Measurements from ENCODE around the gene ADAM12. TPM values are rescaled to one million over a fixed set of nuclear protein-coding genes. Genes with fewer than 3 reads are reported as not detected.

The ADAM12 gene
- total RNA-seq, 1 donor from 2014 or later = 18.4 TPM

GRCh38 chr10:125989791-125990190 is 398.5 kb downstream of the ADAM12 start:
- Mint-ChIP-seq H3K9me3 (ENCODE audit: unreplicated experiment) (peaks cover 2% of the 10 kb centered on the region), H3K27ac (ENCODE audit: unreplicated experiment) (no peak overlapping the region), H3K4me1 (ENCODE audit: low read depth, unreplicated experiment) (no peaks in the 10 kb centered on the region), H3K27me3 (ENCODE audit: unreplicated experiment) (no peaks in the 10 kb centered on the region), H3K4me3 (ENCODE audit: unreplicated experiment) (no peak overlapping the region), H3K36me3 (ENCODE audit: unreplicated experiment) (no peaks in the 10 kb centered on the region)
- TF ChIP-seq, protein P1, sequence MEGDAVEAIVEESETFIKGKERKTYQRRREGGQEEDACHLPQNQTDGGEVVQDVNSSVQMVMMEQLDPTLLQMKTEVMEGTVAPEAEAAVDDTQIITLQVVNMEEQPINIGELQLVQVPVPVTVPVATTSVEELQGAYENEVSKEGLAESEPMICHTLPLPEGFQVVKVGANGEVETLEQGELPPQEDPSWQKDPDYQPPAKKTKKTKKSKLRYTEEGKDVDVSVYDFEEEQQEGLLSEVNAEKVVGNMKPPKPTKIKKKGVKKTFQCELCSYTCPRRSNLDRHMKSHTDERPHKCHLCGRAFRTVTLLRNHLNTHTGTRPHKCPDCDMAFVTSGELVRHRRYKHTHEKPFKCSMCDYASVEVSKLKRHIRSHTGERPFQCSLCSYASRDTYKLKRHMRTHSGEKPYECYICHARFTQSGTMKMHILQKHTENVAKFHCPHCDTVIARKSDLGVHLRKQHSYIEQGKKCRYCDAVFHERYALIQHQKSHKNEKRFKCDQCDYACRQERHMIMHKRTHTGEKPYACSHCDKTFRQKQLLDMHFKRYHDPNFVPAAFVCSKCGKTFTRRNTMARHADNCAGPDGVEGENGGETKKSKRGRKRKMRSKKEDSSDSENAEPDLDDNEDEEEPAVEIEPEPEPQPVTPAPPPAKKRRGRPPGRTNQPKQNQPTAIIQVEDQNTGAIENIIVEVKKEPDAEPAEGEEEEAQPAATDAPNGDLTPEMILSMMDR (IDR thresholded peaks at IDR 0.05; ENCODE audit: partially characterized antibody, unreplicated experiment) = no peak
- no peak for DNase-seq

GRCh38 chr10:125985557-125986240 is 402.6 kb downstream of the ADAM12 start:
- Mint-ChIP-seq H3K36me3 (ENCODE audit: unreplicated experiment) (no peaks in the 10 kb centered on the region), H3K27ac (ENCODE audit: unreplicated experiment) (no peak overlapping the region), H3K4me3 (ENCODE audit: unreplicated experiment) (no peak overlapping the region), H3K27me3 (ENCODE audit: unreplicated experiment) (no peaks in the 10 kb centered on the region), H3K9me3 (ENCODE audit: unreplicated experiment) (peaks cover 2% of the 10 kb centered on the region), H3K4me1 (ENCODE audit: low read depth, unreplicated experiment) (peaks cover 12% of the 10 kb centered on the region)
- TF ChIP-seq, protein P1 (IDR thresholded peaks at IDR 0.05; ENCODE audit: partially characterized antibody, unreplicated experiment) = no peak
- DNase-seq = no peak

DNA sequence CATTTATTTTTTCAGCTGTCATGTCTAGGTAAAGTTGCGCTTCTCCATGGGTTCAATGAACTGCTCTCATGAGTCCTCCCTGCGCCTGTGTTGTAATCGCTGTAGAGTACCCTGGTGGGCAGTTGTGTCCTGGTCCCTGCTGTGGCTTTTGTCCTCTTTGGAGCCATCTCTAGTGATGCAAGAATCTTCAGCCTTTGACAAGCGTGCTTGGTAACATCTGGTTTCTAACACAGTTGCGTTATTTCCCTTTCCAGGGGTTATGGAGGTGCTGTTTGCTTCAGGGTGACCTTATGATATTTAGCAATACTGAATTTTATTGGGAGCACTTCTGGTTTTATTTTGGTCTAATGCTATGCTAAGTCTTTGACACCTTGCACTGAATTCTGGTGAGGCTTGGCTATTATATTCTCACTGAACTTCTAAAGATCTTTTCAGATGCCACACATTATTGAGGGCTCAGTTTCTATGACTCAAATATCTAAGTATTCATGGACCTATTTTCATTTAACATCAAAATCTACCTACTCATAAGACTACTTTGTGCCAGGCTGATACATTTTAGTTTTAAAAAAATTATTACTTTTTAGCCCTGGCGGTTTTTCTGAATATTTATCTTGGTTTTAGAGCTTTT is 403.3 kb downstream of the ADAM12 start:
- H3K9me3 Mint-ChIP-seq (ENCODE audit: unreplicated experiment) = peaks cover 2% of the 10 kb centered on the region
- DNase-seq = no peak
- no peak overlapping the region for H3K27ac Mint-ChIP-seq (ENCODE audit: unreplicated experiment)
- H3K27me3 Mint-ChIP-seq (ENCODE audit: unreplicated experiment) = no peaks in the 10 kb centered on the region
- TF ChIP-seq, protein P1 (IDR thresholded peaks at IDR 0.05; ENCODE audit: partially characterized antibody, unreplicated experiment) = no peak
- no peaks in the 10 kb centered on the region for H3K36me3 Mint-ChIP-seq (ENCODE audit: unreplicated experiment)
- H3K4me3 Mint-ChIP-seq (ENCODE audit: unreplicated experiment) = no peak overlapping the region
- H3K4me1 Mint-ChIP-seq (ENCODE audit: low read depth, unreplicated experiment) = peaks cover 12% of the 10 kb centered on the region

GRCh38 chr10:125984346-125984745 is 403.9 kb downstream of the ADAM12 start:
- no peaks in the 10 kb centered on the region for H3K36me3 Mint-ChIP-seq (ENCODE audit: unreplicated experiment)
- H3K4me3 Mint-ChIP-seq (ENCODE audit: unreplicated experiment) = no peak overlapping the region
- no peaks in the 10 kb centered on the region for H3K27me3 Mint-ChIP-seq (ENCODE audit: unreplicated experiment)
- no peak for DNase-seq
- peaks cover 2% of the 10 kb centered on the region for H3K9me3 Mint-ChIP-seq (ENCODE audit: unreplicated experiment)
- peaks cover 12% of the 10 kb centered on the region for H3K4me1 Mint-ChIP-seq (ENCODE audit: low read depth, unreplicated experiment)
- TF ChIP-seq, protein P1 (IDR thresholded peaks at IDR 0.05; ENCODE audit: partially characterized antibody, unreplicated experiment) = no peak
- no peak overlapping the region for H3K27ac Mint-ChIP-seq (ENCODE audit: unreplicated experiment)

GRCh38 chr10:125983656-125984055 is 404.6 kb downstream of the ADAM12 start:
- Mint-ChIP-seq H3K27ac (ENCODE audit: unreplicated experiment) (no peak overlapping the region), H3K4me1 (ENCODE audit: low read depth, unreplicated experiment) (peaks cover 12% of the 10 kb centered on the region), H3K4me3 (ENCODE audit: unreplicated experiment) (no peak overlapping the region), H3K9me3 (ENCODE audit: unreplicated experiment) (peaks cover 6% of the 10 kb centered on the region), H3K36me3 (ENCODE audit: unreplicated experiment) (no peaks in the 10 kb centered on the region), H3K27me3 (ENCODE audit: unreplicated experiment) (no peaks in the 10 kb centered on the region)
- TF ChIP-seq, protein P1 (IDR thresholded peaks at IDR 0.05; ENCODE audit: partially characterized antibody, unreplicated experiment) = no peak
- no peak for DNase-seq

Measured in glutamatergic neuron (in vitro differentiated cells).